Stimulated activated CD4-positive, alpha-beta T cell treated with anti-CD3 and anti-CD28 coated beads, Interleukin-1b, Interleukin-23, amount 100 ng/mL, for 24 hours (primary cell): ENCODE data around the gene CPA1.

ENCODE experiments used
- DNase-seq, 4 experiments: peaks; one replicate each; pipeline ENCODE4 v3.0.0-alpha.2; 2020; ENCODE audit warnings: low read depth in 4 of 4, low spot score in 1 of 4

CPA1 gene

GRCh38 chr7:130379921-130380860 is at the start of gene CPA1:
TSS of gene CPA1 (plus strand) at chr7:130380494. CDS start at chr7:130380521, 27 bp downstream.
- DNase-seq = no peak

GRCh38 chr7:130332259-130333053 is 47.8 kb upstream of the CPA1 start:
- DNase-seq = no peak

DNA sequence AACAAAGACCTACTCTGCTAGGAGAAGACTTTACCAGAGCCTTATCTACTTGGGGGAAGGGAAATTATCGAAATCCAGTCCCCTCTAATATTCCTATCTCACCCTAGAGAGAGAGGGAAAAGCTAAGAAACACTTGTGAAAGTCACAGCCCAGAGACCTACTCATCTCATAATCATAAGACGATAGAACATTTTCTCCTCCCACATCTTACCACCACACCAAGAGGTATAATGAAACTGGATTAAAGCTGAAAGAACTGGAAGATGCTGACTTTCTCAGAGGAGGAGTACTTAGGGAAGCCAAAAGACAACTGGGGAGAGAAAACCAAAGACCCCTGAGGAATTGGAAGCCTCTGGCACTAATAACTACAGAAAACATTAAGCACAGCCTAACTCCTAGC is 46.5 kb upstream of the CPA1 start:
- no peak for DNase-seq

DNA sequence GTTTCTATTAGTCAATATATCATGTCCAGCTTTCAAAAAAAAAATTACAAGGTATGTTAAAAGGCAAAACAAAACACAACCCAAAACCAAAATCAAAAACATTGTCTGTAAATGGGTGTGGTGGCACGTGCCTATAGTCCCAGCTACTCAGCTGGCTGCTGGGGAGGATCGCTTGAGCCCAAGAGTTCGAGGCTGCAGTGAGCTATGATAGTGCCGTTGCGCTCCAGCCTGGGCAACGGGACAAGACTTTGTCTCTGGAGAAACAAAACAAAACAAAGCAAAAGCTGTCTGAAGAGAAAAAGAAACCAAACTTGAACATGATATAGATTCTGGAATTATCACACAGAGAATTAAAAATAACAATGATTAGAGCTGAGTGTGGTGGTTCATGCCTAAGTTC is 46.0 kb upstream of the CPA1 start:
- DNase-seq = no peak

GRCh38 chr7:130337410-130337971 is 42.8 kb upstream of the CPA1 start:
- no peak for DNase-seq

DNA sequence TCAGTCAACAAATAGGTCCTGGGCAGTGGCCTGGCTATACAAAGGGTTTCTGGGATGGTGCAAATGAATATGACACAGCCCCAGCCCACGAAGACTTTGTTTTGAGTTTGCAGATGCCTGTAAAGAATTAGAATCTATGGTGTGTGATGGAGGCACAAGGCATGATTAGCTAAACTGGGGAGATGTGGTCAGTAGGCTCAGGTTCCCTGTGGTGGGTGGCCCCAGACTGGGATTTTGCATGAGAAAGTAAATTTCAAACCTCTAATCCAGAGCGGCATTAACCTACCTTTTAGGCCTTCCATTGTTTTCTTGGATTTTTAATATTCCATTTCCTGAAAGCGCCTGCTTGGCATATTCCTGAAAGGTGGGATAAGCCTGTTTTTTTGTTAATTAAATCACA is 42.1 kb upstream of the CPA1 start:
- no peak for DNase-seq

GRCh38 chr7:130341882-130342281 is 38.4 kb upstream of the CPA1 start:
- DNase-seq = no peak

GRCh38 chr7:130342701-130343380 is 37.5 kb upstream of the CPA1 start:
- DNase-seq = no peak

GRCh38 chr7:130344271-130344866 is 35.9 kb upstream of the CPA1 start, which contains the start of gene CPA5:
TSS of gene CPA5 (plus strand) at chr7:130344816. CDS start at chr7:130346486, 1,670 bp downstream.
- no peak for DNase-seq

GRCh38 chr7:130345136-130345535 is 35.2 kb upstream of the CPA1 start:
- DNase-seq = no peak

GRCh38 chr7:130345725-130346124 is 34.6 kb upstream of the CPA1 start:
- DNase-seq = no peak

DNA sequence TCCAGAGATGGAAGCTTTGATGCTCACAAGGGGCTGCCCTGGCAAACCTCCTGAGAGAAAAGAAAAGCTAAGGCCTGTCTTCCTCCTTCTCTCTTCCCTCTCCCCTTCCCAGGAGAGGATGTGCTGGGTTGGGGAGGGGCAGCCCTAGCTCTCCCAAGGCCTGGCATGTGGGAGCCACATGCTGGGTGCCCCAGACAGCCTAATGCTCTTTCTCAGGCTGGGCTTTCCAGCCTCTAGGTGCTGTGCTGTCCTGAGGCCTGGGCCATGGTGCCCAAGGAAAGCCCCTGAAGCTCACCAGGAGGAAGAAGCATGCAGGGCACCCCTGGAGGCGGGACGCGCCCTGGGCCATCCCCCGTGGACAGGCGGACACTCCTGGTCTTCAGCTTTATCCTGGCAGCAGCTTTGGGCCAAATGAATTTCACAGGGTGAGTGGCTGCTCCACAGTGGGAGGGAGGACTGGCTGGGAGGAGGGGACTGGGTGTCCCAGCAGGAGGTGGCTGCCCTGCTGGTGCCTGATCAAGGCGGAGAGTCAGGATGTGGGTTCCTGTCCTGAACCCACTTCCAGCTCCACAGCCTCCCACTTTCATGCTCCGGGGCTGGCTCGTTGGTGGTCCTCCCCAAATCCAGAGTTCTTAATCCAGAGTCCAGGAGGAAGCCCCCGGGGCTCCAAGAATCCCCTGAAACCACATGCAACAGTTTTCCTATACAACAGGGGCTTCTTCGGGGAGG is 34.0 kb upstream of the CPA1 start:
- DNase-seq = no peak

DNA sequence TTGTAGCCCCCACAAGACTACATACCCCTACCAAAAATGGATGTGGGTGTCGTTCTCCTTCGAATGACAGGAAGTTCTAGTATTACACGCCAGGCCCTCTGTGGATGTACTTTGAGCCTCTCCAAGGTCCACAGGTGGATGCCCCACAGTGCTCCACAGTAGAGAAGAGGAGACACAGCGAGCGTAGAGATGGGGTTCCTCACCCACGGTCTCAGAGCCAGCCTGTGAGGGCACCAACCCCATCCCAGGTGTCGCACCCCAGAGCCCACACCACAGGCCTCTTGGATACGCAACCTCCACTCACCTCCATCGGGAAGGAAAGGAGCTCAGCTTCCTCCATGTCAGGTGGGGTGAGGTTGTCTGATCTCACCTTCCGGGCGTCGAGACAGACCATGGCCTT is 33.4 kb upstream of the CPA1 start:
- DNase-seq = no peak

DNA sequence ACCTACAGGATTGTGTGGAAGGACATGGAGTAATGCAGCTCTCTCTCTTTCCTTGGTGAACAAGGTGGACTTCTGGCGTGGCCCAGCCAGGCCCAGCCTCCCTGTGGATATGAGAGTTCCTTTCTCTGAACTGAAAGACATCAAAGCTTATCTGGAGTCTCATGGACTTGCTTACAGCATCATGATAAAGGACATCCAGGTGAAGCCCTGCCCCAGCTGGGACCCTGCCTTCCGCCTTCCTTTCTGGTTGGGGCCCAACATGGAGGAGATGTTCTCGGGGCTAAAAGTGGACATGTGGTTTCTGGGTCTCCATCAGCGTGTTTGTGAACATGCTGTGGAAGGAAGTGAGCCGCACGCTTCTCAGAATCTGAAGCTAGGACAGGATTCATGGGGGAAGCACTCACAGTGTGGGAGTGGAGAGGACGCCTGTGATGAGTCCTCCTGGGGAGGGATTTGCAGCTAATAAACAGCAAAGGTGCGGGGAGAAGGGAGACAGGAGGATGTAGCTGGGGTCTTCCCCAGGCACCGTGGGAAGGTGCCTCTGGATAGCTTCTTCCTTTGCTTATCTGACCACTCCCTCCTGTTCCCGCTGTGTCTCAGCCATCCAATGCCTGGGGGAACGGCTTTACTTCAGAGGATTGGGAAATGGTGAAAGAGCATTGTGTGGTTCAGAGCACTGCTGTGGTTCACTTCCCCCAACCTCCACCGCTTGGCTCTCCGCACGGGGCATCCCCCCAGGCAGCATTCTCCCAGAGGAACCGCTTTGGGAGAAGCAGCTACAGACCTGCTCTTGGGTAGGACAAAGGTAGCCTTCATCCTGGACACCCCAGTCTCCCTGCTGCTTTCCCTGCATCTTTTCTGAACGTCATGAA is 30.1 kb upstream of the CPA1 start:
- DNase-seq = no peak

GRCh38 chr7:130350945-130351790 is 29.1 kb upstream of the CPA1 start:
- DNase-seq = no peak

GRCh38 chr7:130351791-130352090 is 28.6 kb upstream of the CPA1 start:
- DNase-seq = no peak

GRCh38 chr7:130352194-130353074 is 27.9 kb upstream of the CPA1 start:
- no peak for DNase-seq
